GM19025 (cell line): ENCODE data around the gene RXRA.

Experiments
- ATAC-seq: cut with Tn5 transposase; IDR thresholded peaks from one replicate; pipeline ENCODE4 v1.9.1; 2021; ENCODE audit warnings: mild to moderate bottlenecking, low read depth, moderate library complexity; ENCODE audit not compliant: unreplicated experiment

RXRA gene

GRCh38 chr9:134410071-134410834 is 84.0 kb downstream of the RXRA start:
- ATAC-seq: no peak

- no peak for ATAC-seq
These were observed 84.6 kb downstream of the RXRA start for GRCh38 chr9:134410835-134411217.

DNA sequence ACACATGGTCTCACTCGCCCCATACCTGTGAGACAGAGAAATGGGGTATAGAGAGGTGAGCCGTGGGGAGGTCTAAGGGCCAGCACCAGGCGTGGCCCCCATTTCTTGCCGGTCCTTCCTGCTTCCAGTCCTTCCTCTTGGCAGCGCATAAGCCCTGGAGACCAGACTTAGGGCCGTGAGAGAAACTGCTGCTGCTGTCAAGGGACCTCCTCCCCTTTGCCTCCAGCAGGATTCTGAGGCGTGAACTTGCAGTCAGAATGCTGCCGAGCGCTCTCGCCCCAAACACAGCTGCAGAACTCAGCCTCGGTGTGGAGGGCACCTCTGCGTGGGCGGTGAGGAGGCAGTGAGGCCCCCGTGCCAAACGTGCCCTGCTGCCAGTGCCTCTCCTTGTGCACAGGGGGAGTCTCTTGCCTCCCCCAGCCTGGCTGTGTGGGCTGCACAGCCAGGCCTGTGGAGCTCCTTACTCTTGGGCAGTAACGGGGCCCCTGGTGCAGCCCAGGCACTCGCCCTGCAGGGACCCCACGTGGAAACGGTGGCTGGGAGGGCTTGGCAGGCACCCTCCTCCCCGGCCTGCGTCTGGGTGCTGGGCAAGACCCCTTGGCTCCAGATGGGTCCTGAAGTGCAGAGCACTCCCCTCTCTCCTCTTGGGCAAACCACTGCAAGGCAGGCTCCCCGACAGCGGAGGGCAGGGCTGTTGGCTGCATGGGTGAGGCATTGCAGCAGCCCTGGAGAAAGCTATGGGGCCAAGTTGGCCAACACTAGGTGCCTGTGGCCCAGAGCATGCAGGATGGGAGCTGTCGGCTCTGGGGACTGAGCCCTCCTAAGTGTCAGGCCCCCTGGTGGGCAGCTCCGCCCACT is 85.4 kb downstream of the RXRA start:
- no peak for ATAC-seq

- ATAC-seq: no peak
These were observed 86.0 kb downstream of the RXRA start for GRCh38 chr9:134412298-134412711.

DNA sequence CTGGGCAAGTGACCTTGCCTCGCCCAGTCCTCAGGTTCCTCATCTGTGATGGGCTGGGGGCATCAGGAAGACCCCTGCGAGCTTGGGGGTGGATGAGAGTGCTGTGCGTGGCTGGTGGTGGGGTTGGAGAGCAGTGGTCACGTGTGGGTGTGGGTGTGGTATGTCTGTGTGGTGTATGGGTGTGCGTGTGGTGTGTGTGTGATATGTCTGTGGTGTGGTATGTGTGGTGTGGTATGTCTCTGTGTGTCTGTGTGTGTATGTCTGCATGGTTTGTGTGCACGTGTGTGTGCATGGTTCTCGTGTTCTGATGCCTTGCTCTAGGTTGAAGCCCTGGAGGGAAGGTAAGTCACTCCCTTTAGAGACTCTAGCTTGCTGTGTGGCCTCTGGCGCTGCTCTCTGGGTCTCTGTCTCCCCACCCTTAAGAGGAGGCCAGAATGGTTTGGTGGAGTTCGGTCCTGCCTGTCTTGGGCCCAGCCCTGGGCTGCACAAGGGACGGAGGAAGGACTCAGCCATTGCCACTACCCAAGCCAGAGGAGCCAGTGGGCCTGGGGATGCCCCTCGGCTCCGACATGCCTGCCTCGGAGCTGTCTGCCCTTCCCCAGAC is 87.0 kb downstream of the RXRA start:
- no peak for ATAC-seq

DNA sequence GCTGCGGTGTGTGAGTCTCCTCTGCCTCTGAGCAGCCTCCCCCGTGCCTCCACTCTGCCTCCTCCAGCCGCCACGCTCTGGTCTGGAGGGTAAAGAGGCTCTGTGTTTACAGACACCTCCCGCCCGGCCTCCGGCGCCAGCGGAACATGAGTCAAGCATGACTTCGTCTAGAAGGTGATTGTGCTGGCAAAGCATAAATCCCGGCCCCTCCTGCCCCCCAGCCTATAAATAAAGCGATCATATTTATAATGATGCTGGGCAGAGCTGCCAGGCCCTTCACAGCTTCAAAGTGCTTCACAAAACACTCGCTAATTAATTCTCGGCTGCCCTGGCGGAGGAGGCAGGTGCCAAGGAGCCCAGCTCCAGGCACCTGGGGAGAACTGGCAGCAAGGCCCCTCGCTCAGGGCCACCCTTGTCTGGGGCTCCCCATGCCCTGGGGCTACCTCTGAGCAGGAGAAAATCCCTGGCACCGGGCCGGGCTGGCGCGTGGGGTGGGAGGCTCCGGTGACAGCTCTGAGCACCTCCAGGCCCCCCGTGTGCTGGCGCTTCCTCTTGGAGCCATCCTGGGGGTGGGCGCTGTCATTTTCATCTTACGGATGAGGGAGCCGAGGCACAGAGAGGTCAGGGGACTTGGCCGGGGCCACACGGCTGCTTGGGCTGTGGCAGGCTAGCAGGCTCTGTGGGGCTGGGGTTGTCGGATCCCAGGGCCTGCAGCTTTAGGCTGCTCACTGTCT is 87.8 kb downstream of the RXRA start:
- no peak for ATAC-seq

DNA sequence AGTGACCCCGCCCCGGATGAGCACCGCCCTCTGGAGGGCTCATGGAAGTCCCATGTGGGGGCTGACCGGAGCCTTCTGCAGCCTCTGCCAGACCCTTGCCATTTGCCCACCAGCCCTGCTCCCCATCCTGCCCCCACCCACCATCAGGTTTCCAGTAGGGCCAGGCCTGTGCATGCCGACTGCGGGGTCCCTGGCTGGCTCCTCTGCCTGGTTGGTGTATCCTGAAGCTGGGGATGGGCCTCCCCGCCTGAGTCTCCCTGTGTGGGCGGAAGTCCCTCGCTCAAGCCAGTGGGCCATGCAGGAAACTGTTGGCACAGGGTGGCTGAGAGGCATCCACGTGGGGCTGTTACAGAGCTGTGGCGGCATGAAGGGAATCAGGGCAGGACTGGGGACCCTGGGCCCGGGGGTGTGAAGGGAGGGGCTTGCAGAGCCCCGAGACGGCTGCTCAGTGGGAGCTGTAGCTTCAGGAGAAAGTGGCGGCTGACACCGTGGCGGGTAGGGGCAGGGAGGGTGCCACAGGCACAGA is 88.7 kb downstream of the RXRA start:
- no peak for ATAC-seq

- no peak for ATAC-seq
These were observed 90.2 kb downstream of the RXRA start for GRCh38 chr9:134416385-134417015.

DNA sequence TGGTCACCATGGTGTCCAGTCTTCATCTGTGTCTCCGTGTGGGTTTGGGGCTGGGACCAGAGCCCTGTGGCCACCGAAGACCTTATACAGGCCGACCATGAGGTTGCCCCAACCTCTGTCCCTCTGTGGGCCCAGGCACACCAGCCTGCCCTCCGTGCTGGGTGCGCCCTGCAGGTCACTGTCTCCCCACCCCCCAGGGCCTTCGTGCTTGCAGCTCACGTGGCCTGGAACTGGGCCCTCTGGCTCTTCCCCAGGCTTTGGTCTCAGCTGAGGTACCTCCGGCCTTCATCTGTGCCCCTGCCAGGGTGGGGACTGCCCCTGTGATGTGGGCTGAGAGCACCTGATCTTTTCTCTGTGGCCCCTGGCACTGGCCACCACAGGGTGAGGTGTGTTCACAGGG is 92.1 kb downstream of the RXRA start:
- ATAC-seq: no peak

DNA sequence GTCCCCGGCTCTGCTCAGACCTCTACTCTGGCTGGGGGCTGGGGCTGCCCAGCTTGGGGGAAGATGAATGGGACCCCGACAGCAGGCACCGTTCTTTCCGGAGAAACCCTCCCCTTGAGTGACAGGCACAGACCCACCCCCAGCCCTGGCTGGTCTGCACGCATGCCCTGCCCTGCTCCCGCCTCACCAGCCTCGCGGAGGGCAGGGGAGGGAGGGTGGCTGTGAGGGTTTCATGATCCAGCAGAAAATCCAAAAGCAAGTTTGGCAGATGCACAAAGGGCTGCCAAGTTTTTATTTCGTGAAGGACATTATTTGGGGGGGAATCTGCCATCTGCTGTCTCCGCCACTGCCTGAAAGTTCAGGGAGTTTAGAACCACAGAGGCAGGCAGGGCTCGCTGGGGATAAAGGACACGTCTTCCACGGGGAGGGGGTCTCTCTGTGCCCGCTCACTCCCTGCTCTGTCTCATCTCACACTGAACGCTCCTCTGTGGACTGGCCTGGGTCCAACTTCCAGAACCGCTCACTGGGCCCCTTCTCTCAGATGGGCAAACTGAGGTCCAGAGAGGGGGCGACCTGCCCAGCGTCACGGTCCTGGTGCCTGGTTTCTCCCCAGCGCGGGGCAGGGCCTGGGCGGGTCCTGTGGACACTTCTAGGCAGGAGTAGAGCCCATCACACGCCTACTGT is 92.9 kb downstream of the RXRA start:
- no peak for ATAC-seq

- ATAC-seq: no peak
These were observed 93.4 kb downstream of the RXRA start for GRCh38 chr9:134419684-134420076.

GRCh38 chr9:134420281-134420845 is 94.1 kb downstream of the RXRA start:
- no peak for ATAC-seq

GRCh38 chr9:134420974-134421432 is 94.7 kb downstream of the RXRA start:
- no peak for ATAC-seq

- no peak for ATAC-seq
These were observed 95.6 kb downstream of the RXRA start for GRCh38 chr9:134421888-134422287.

GRCh38 chr9:134422301-134423090 is 96.2 kb downstream of the RXRA start:
- no peak for ATAC-seq

DNA sequence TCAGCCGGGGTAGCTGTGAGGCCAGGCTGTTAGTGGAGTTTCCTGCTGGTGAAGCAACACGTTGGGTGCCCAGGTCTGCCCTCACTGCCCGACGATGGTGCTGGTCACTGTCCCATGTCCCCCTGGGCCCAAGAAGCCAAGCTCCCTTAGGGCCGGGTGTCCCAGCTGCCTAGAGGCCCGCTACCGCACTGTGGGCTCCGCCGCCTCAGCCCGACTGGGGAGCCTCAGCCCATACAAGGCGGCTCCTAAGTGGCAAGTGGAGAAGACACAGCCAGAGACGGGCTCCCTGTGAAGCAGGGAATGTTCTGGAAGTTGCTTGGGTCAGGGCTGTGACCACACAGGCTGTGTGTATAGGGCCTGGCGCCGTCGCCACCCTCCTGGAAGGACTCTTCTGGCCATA is 96.9 kb downstream of the RXRA start:
- ATAC-seq: no peak

DNA sequence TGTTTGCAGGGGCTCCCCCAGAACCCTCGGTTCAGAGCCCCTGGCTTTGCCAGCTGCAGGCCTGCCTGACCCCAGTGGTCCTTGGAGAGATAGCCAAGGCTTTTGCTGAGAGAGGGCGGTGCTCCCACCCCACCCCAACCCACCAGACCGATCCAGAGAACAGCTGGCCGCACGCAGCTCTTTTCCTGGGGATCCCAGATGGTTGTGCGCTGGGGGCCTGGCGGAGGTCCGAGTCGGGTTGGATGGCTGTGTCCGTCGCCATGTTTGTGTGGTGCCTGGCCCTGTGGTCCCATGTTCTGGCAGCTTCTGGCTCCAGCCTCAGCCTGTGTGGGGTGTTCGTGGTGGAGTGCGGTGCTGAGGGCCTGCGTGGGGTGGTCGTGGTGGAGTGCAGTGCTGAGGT is 97.5 kb downstream of the RXRA start:
- ATAC-seq: no peak

- no peak for ATAC-seq
These were observed 98.6 kb downstream of the RXRA start for GRCh38 chr9:134424818-134425217.
